GM12891 (cell line): ENCODE data around the gene C2CD2L.

Source experiments
- POLR2A ChIP-seq: IDR thresholded peaks from 2 replicates; pipeline ENCODE4 v1.6.1; 2011; ENCODE audit warnings: low read depth, low read length, control low read depth
- POLR2AphosphoS5 ChIP-seq: IDR thresholded peaks from 2 replicates; pipeline ENCODE4 v1.6.1; 2011; ENCODE audit warnings: low read depth, low read length, control low read depth
- SPI1 ChIP-seq: IDR thresholded peaks from 2 replicates; pipeline ENCODE4 v1.6.1; 2011; ENCODE audit warnings: low read depth, low read length, control low read depth
- TAF1 ChIP-seq: IDR thresholded peaks from 2 replicates; pipeline ENCODE4 v1.6.1; 2011; ENCODE audit warnings: low read depth, low read length, control low read depth

DNA sequence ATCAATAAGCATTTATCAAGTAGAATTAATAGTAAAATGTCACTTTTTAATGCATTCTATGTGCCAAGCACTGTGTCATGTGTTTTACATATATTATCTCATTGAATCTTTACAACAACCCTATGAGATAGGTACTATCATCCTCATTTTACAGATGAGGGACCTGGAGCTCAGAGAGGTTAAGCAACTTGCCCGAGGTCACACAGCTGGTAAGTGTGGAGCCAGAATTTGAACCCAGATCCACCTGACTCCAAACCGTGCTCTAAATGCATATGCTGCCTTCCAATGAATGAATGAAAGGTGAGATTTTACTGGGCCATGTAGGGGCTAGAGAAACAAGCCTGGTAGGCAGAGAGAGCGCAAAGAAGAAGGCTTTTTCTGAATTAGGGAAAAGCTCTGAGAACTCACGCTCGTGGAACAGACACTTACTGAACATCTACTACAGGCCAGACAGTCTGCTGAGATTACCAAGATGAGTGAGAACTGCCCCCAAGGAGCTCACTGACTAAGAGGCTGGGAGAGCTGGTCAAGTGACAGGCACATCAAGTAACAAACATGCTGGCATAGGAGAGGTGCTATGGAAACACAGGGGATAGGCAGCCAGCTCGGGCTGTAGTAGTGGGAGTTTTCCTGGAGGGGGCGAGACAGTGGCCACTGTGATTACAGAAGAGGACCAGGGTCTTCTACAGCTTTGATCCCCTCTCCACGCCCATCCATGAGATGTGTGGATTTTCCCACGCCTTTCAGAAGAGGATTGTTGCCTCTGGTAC lies 46.1 kb downstream of the C2CD2L start:
- TF ChIP-seq POLR2A: no peak
- no peak for TF ChIP-seq TAF1
- TF ChIP-seq POLR2AphosphoS5: no peak
- TF ChIP-seq SPI1: no peak
